ENCODE results near the gene PYGO1.
"Not testable (repeated sequence)": the region's sequence is repeated elsewhere in the genome, so short reads cannot be mapped to it uniquely, and the experiment has no call there.

PYGO1 gene

GRCh38 chr15:55588070-55588814, at the start of gene PYGO1:
Gene PYGO1 (minus strand): TSS chr15:55588345. CDS start chr15:55587883, 462 bp downstream.
- Mint-ChIP-seq H3K4me1 (no peaks in the 10 kb centered on the region), H3K9me3 (no peaks in the 10 kb centered on the region), H3K27ac (no peak within 1 kb of the TSS), H3K36me3 (no peaks in the 10 kb centered on the region), H3K4me3 (peak within 1 kb of the TSS; percentile 40)
- DNase-seq (ENCODE audit: low spot score in 2 of 2) (peak; percentile 5 to 50), ATAC-seq (peak; percentile 79)

- no peak overlapping the region for H3K27ac Mint-ChIP-seq
- H3K4me1 Mint-ChIP-seq = no peaks in the 10 kb centered on the region
- no peak overlapping the region for H3K4me3 Mint-ChIP-seq
- ATAC-seq (no peak), DNase-seq (ENCODE audit: low spot score in 2 of 2) (no peak)
- H3K36me3 Mint-ChIP-seq = no peaks in the 10 kb centered on the region
- no peaks in the 10 kb centered on the region for H3K9me3 Mint-ChIP-seq
Observed at GRCh38 chr15:55637086-55637485, 48.9 kb upstream of the PYGO1 start.

GRCh38 chr15:55633731-55634130, 45.6 kb upstream of the PYGO1 start:
- Mint-ChIP-seq H3K4me1 (no peaks in the 10 kb centered on the region), H3K4me3 (no peak overlapping the region), H3K9me3 (no peaks in the 10 kb centered on the region), H3K36me3 (no peaks in the 10 kb centered on the region), H3K27ac (no peak overlapping the region)
- ATAC-seq (no peak), DNase-seq (ENCODE audit: low spot score in 2 of 2) (no peak)

- no peak for ATAC-seq
- Mint-ChIP-seq H3K9me3 (no peaks in the 10 kb centered on the region), H3K4me1 (no peaks in the 10 kb centered on the region), H3K36me3 (no peaks in the 10 kb centered on the region), H3K4me3 (no peak overlapping the region), H3K27ac (no peak overlapping the region)
- no peak for DNase-seq (ENCODE audit: low spot score in 2 of 2)
Observed at GRCh38 chr15:55632434-55632833, 44.3 kb upstream of the PYGO1 start.

GRCh38 chr15:55630858-55631257, 42.7 kb upstream of the PYGO1 start:
- Mint-ChIP-seq H3K4me1 (no peaks in the 10 kb centered on the region), H3K27ac (no peak overlapping the region), H3K4me3 (no peak overlapping the region), H3K36me3 (no peaks in the 10 kb centered on the region), H3K9me3 (no peaks in the 10 kb centered on the region)
- no peak for ATAC-seq
- no peak for DNase-seq (ENCODE audit: low spot score in 2 of 2)

- H3K27ac Mint-ChIP-seq = no peak overlapping the region
- ATAC-seq = no peak
- H3K36me3 Mint-ChIP-seq = no peaks in the 10 kb centered on the region
- DNase-seq (ENCODE audit: low spot score in 2 of 2) = no peak
- H3K4me1 Mint-ChIP-seq = no peaks in the 10 kb centered on the region
- H3K4me3 Mint-ChIP-seq = no peak overlapping the region
- H3K9me3 Mint-ChIP-seq = no peaks in the 10 kb centered on the region
Observed at GRCh38 chr15:55628369-55628730, 40.2 kb upstream of the PYGO1 start.

- Mint-ChIP-seq H3K36me3 (no peaks in the 10 kb centered on the region), H3K27ac (no peak overlapping the region), H3K4me1 (no peaks in the 10 kb centered on the region), H3K4me3 (no peak overlapping the region), H3K9me3 (no peaks in the 10 kb centered on the region)
- no peak for DNase-seq (ENCODE audit: low spot score in 2 of 2)
- ATAC-seq = no peak
Observed at GRCh38 chr15:55627730-55628368, 39.7 kb upstream of the PYGO1 start.

GRCh38 chr15:55619783-55620182, 31.6 kb upstream of the PYGO1 start:
- Mint-ChIP-seq H3K27ac (no peak overlapping the region), H3K36me3 (no peaks in the 10 kb centered on the region), H3K4me1 (no peaks in the 10 kb centered on the region), H3K4me3 (no peak overlapping the region), H3K9me3 (no peaks in the 10 kb centered on the region)
- DNase-seq (ENCODE audit: low spot score in 2 of 2) (no peak), ATAC-seq (no peak)

GRCh38 chr15:55618387-55618786, 30.2 kb upstream of the PYGO1 start:
- Mint-ChIP-seq H3K4me1 (no peaks in the 10 kb centered on the region), H3K9me3 (no peaks in the 10 kb centered on the region), H3K36me3 (no peaks in the 10 kb centered on the region), H3K27ac (no peak overlapping the region), H3K4me3 (no peak overlapping the region)
- no peak for ATAC-seq
- DNase-seq (ENCODE audit: low spot score in 2 of 2) = no peak

GRCh38 chr15:55615445-55615844, 27.3 kb upstream of the PYGO1 start:
- H3K36me3 Mint-ChIP-seq = no peaks in the 10 kb centered on the region
- no peak overlapping the region for H3K4me3 Mint-ChIP-seq
- no peak for ATAC-seq
- no peak for DNase-seq (ENCODE audit: low spot score in 2 of 2)
- H3K27ac Mint-ChIP-seq = no peak overlapping the region
- no peaks in the 10 kb centered on the region for H3K4me1 Mint-ChIP-seq
- H3K9me3 Mint-ChIP-seq = no peaks in the 10 kb centered on the region

- DNase-seq (ENCODE audit: low spot score in 2 of 2) = no peak
- no peaks in the 10 kb centered on the region for H3K9me3 Mint-ChIP-seq
- no peak for ATAC-seq
- H3K27ac Mint-ChIP-seq = no peak overlapping the region
- H3K4me3 Mint-ChIP-seq = no peak overlapping the region
- no peaks in the 10 kb centered on the region for H3K4me1 Mint-ChIP-seq
- no peaks in the 10 kb centered on the region for H3K36me3 Mint-ChIP-seq
Observed at GRCh38 chr15:55613727-55614126, 25.6 kb upstream of the PYGO1 start.

- peaks cover 5% of the 10 kb centered on the region for H3K9me3 Mint-ChIP-seq
- H3K27ac Mint-ChIP-seq = no peak overlapping the region
- no peak for ATAC-seq
- DNase-seq (ENCODE audit: low spot score in 2 of 2) = no peak
- no peaks in the 10 kb centered on the region for H3K36me3 Mint-ChIP-seq
- H3K4me1 Mint-ChIP-seq = no peaks in the 10 kb centered on the region
- no peak overlapping the region for H3K4me3 Mint-ChIP-seq
Observed at GRCh38 chr15:55606214-55606613, 18.1 kb upstream of the PYGO1 start.

- Mint-ChIP-seq H3K4me3 (no peak overlapping the region), H3K36me3 (no peaks in the 10 kb centered on the region), H3K9me3 (no peaks in the 10 kb centered on the region), H3K4me1 (no peaks in the 10 kb centered on the region), H3K27ac (no peak overlapping the region)
- no peak for DNase-seq (ENCODE audit: low spot score in 2 of 2)
- no peak for ATAC-seq
Observed at GRCh38 chr15:55601374-55601773, 13.2 kb upstream of the PYGO1 start.

GRCh38 chr15:55599439-55599838, 11.3 kb upstream of the PYGO1 start:
- no peak for ATAC-seq
- H3K27ac Mint-ChIP-seq = no peak overlapping the region
- H3K4me3 Mint-ChIP-seq = no peak overlapping the region
- DNase-seq (ENCODE audit: low spot score in 2 of 2) = no peak
- no peaks in the 10 kb centered on the region for H3K4me1 Mint-ChIP-seq
- H3K9me3 Mint-ChIP-seq = no peaks in the 10 kb centered on the region
- H3K36me3 Mint-ChIP-seq = no peaks in the 10 kb centered on the region

GRCh38 chr15:55593019-55593418, 4.9 kb upstream of the PYGO1 start:
- not testable (repeated sequence) for H3K4me3 Mint-ChIP-seq; H3K27ac Mint-ChIP-seq; H3K36me3 Mint-ChIP-seq; ATAC-seq; H3K4me1 Mint-ChIP-seq; H3K9me3 Mint-ChIP-seq; DNase-seq (ENCODE audit: low spot score in 2 of 2)

GRCh38 chr15:55590788-55591187, 2.6 kb upstream of the PYGO1 start:
- no peak overlapping the region for H3K4me3 Mint-ChIP-seq

More at GRCh38 chr15:55590788-55591187, 2.6 kb upstream of the PYGO1 start:
- no peak for ATAC-seq
- Mint-ChIP-seq H3K36me3 (no peaks in the 10 kb centered on the region), H3K9me3 (no peaks in the 10 kb centered on the region), H3K27ac (no peak overlapping the region), H3K4me1 (no peaks in the 10 kb centered on the region)
- DNase-seq (ENCODE audit: low spot score in 2 of 2) = no peak

Measured in stimulated activated effector memory CD8-positive, alpha-beta T cell treated with anti-CD3 and anti-CD28 coated beads, Interleukin-12 subunit alpha, Interleukin-12 subunit beta, amount 100 ng/mL, for 72 hours (primary cell).